T-cell (primary cell): ENCODE measurements around the gene RBFOX1. TPM values are rescaled to one million over a fixed set of nuclear protein-coding genes. Genes with fewer than 3 reads are reported as not detected.

Source experiments
- ATAC-seq, 4 experiments: fragments of 200-7000 bp in 3 of 4; fragments of 150-1000 bp in 1 of 4; cut with Tn5 transposase; replicated peaks in 1 of 4; 1 replicate in 3 of 4; 2 replicates in 1 of 4; pipeline ENCODE4 v1.10.0; 2021; ENCODE audit warnings: moderate library complexity in 3 of 4, mild to moderate bottlenecking in 2 of 4, moderate number of reproducible peaks in 1 of 4
- CTCF ChIA-PET, 2 donors: fragments of 300-600 bp; sonication (Branson Sonifier 250); formaldehyde crosslinking; loops; one replicate each; lab custom pipeline; 2022; ENCODE audit warnings: antibody characterized with exemption in 2 of 2; lab: Charles Lee
- POLR2A ChIA-PET, 2 donors: fragments of 300-600 bp; sonication (Branson Sonifier 250); formaldehyde crosslinking; loops; one replicate each; lab custom pipeline; 2022; ENCODE audit warnings: antibody characterized with exemption in 2 of 2; lab: Charles Lee
- DNase-seq, 35 experiments: peaks; one replicate each; pipeline versions ENCODE4 v3.0.0 to v3.0.0-alpha.2; 2013 to 2023
- H3K27ac ChIP-seq: one replicate; pipeline ENCODE4 v1.5.1; 2013; ENCODE audit warnings: low read length
- H3K27me3 ChIP-seq, 2 experiments: replicated peaks in 1 of 2; 1 replicate in 1 of 2; 2 replicates in 1 of 2; pipeline versions ENCODE4 v1.6.1 to v1.7.0; 2013; ENCODE audit warnings: low read length in 1 of 2, mixed read lengths in 1 of 2; ENCODE audit not compliant: control insufficient read depth in 2 of 2, insufficient read depth in 2 of 2; ENCODE audit errors: extremely low read depth in 1 of 2
- H3K36me3 ChIP-seq, 2 donors: 1 replicate in 1 of 2; 2 replicates in 1 of 2; pipeline versions ENCODE4 v1.6.1 to v1.7.0; 2013; ENCODE audit warnings: low read length in 1 of 2; ENCODE audit not compliant: control insufficient read depth in 2 of 2, insufficient read depth in 1 of 2; ENCODE audit errors: extremely low read depth in 1 of 2
- H3K4me1 ChIP-seq, 2 experiments: 1 replicate in 1 of 2; 2 replicates in 1 of 2; pipeline versions ENCODE4 v1.6.1 to v1.7.0; 2013; ENCODE audit warnings: low read length in 2 of 2, mixed read lengths in 1 of 2; ENCODE audit not compliant: insufficient read depth in 2 of 2, control insufficient read depth in 1 of 2; ENCODE audit errors: extremely low read depth in 1 of 2
- H3K4me3 ChIP-seq, 2 donors: 1 replicate in 1 of 2; 2 replicates in 1 of 2; pipeline versions ENCODE4 v1.5.1 to v1.7.0; 2013; ENCODE audit warnings: mild to moderate bottlenecking in 2 of 2, low read length in 1 of 2, moderate library complexity in 1 of 2; ENCODE audit not compliant: control insufficient read depth in 1 of 2; ENCODE audit errors: extremely low read depth in 1 of 2
- H3K9me3 ChIP-seq: 2 replicates; pipeline ENCODE4 v1.7.0; 2013
- H3K27ac Mint-ChIP-seq, 2 donors: one replicate each; pipeline ENCODE4 v1.8.0; 2020 to 2021; ENCODE audit warnings: mild to moderate bottlenecking in 2 of 2, mixed read lengths in 2 of 2
- H3K27me3 Mint-ChIP-seq, 2 donors: one replicate each; pipeline ENCODE4 v1.8.0; 2021 to 2022; ENCODE audit warnings: mixed read lengths in 2 of 2
- H3K36me3 Mint-ChIP-seq: one replicate; pipeline ENCODE4 v1.8.0; 2021; ENCODE audit warnings: mixed read lengths
- H3K4me1 Mint-ChIP-seq, 3 donors: one replicate each; pipeline ENCODE4 v1.8.0; 2020 to 2022; ENCODE audit warnings: mixed read lengths in 3 of 3, mild to moderate bottlenecking in 1 of 3
- H3K4me3 Mint-ChIP-seq, 3 donors: one replicate each; pipeline ENCODE4 v1.8.0; 2020 to 2022; ENCODE audit warnings: mild to moderate bottlenecking in 3 of 3, mixed read lengths in 3 of 3, moderate library complexity in 3 of 3
- H3K9me3 Mint-ChIP-seq, 3 donors: one replicate each; pipeline ENCODE4 v1.8.0; 2020 to 2022; ENCODE audit warnings: mixed read lengths in 3 of 3
- WGBS: methylation state at CpG from one replicate; pipeline ENCODE4 v1.1.5; 2013; ENCODE audit warnings: missing lambda C conversion rate; ENCODE audit not compliant: insufficient coverage; 5-methylcytosine and 5-hydroxymethylcytosine counted together
- total RNA-seq, 35 experiments: library from RNA in 6 of 35; stranded (reverse) in 6 of 35; fragments of 120-200 nt in 1 of 35; gene quantifications; one replicate each; pipeline versions ENCODE4 v1.2.1 to v1.2.4 and lab custom pipeline; 2013 to 2026

Gene RBFOX1
- total RNA-seq, 5 donors from 2014 or later (not counting 1 experiment from before 2014, with no cell fraction given), result not detected

DNA sequence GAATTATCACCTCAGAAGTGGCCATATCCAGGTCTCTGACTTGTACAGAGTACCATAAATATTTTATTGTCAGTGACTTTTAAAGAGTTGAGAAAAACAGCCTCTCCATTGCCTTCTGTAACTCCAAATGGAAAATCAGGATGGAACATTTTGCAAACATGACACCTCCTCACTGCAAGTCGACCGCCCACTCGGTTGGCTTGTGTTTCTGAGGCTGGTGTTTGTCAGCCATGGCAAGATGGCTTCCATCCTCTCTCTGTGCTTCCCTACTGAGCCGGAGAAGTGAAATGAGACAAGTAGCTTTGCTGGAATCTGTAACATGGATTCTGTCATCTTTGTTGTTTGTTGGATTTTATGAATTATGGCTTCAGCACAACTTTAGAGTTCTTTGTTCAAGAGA lies 172.8 kb downstream of the RBFOX1 start:
- POLR2A ChIA-PET, result no interaction called here
- peaks cover 11 to 32% (median 18%) of the 10 kb centered on the region in 3 donors for H3K9me3 Mint-ChIP-seq
- H3K27me3 ChIP-seq, result no peaks in the 10 kb centered on the region
- no peak overlapping the region for H3K27ac ChIP-seq
- H3K27me3 Mint-ChIP-seq, result no peaks in the 10 kb centered on the region
- CTCF ChIA-PET, result no interaction called here
- 80% methylated on average over 1 of the region's 4 CpGs for WGBS
- no peaks in the 10 kb centered on the region for H3K4me1 ChIP-seq
- ATAC-seq (no peak), DNase-seq (no peak)
- no peaks in the 10 kb centered on the region for H3K36me3 Mint-ChIP-seq
- H3K4me1 Mint-ChIP-seq, result no peaks in the 10 kb centered on the region
- no peaks in the 10 kb centered on the region for H3K9me3 ChIP-seq
- no peak overlapping the region for H3K4me3 ChIP-seq
- H3K4me3 Mint-ChIP-seq, result no peak overlapping the region
- H3K27ac Mint-ChIP-seq, result no peak overlapping the region
- H3K36me3 ChIP-seq, result no peaks in the 10 kb centered on the region

DNA sequence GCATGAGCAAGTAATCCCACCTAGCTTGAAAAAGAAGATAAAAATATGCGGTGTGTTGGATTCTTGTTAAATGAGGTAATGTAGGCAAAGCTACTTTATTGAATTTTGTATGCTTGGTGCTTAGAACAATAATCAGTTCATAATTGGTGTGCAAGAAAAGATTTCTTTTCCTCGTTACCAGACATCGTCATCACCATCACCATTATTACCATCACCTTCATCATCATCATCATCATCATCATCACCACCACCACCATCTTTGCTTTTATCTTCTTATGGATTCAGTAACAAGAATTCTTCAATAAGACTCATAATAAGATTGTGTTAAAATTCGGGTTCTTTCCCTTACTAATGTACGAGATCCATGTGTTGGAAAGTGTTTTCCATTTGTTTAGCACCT lies 173.7 kb downstream of the RBFOX1 start:
- CTCF ChIA-PET, result no interaction called here
- Mint-ChIP-seq H3K27me3 (no peaks in the 10 kb centered on the region), H3K9me3 (peaks cover 11 to 30% (median 11%) of the 10 kb centered on the region in 3 donors), H3K27ac (no peak overlapping the region), H3K4me1 (no peaks in the 10 kb centered on the region), H3K4me3 (no peak overlapping the region), H3K36me3 (no peaks in the 10 kb centered on the region)
- no CpG with 5 or more reads among the region's 5 CpGs for WGBS
- no peaks in the 10 kb centered on the region for H3K27me3 ChIP-seq
- no peaks in the 10 kb centered on the region for H3K4me1 ChIP-seq
- DNase-seq (no peak), ATAC-seq (no peak)
- no peaks in the 10 kb centered on the region for H3K36me3 ChIP-seq
- POLR2A ChIA-PET, result no interaction called here
- no peak overlapping the region for H3K27ac ChIP-seq
- H3K4me3 ChIP-seq, result no peak overlapping the region
- H3K9me3 ChIP-seq, result no peaks in the 10 kb centered on the region

DNA sequence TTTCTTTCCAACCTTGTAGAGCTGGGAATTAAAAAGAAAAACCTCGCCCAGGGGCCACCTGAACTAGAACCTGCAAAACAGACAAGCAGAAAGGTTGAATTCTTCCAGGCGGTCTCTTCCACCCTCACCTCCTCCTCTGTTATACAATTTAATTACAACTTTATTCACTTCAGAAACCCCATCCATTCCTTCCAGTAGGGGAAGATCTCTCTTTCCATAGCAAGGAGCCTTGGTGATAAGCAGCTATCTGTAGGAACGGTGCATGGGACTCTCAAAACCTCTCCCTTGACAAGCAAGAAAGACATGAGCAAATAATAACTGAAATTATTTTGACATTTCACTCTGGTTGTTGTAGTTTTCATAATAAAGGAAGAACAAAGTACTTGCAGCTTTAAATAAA lies 176.0 kb downstream of the RBFOX1 start:
- Mint-ChIP-seq H3K4me1 (no peaks in the 10 kb centered on the region), H3K9me3 (peaks cover 4 to 32% (median 8%) of the 10 kb centered on the region in 3 donors), H3K4me3 (no peak overlapping the region), H3K36me3 (no peaks in the 10 kb centered on the region), H3K27ac (no peak overlapping the region), H3K27me3 (no peaks in the 10 kb centered on the region)
- Histone ChIP-seq H3K9me3 (no peaks in the 10 kb centered on the region), H3K4me1 (no peaks in the 10 kb centered on the region), H3K36me3 (no peaks in the 10 kb centered on the region), H3K27ac (no peak overlapping the region), H3K4me3 (no peak overlapping the region), H3K27me3 (no peaks in the 10 kb centered on the region)
- POLR2A ChIA-PET, result no interaction called here
- CTCF ChIA-PET, result no interaction called here
- no peak for DNase-seq
- ATAC-seq, result no peak
- no CpG with 5 or more reads among the region's 3 CpGs for WGBS

DNA sequence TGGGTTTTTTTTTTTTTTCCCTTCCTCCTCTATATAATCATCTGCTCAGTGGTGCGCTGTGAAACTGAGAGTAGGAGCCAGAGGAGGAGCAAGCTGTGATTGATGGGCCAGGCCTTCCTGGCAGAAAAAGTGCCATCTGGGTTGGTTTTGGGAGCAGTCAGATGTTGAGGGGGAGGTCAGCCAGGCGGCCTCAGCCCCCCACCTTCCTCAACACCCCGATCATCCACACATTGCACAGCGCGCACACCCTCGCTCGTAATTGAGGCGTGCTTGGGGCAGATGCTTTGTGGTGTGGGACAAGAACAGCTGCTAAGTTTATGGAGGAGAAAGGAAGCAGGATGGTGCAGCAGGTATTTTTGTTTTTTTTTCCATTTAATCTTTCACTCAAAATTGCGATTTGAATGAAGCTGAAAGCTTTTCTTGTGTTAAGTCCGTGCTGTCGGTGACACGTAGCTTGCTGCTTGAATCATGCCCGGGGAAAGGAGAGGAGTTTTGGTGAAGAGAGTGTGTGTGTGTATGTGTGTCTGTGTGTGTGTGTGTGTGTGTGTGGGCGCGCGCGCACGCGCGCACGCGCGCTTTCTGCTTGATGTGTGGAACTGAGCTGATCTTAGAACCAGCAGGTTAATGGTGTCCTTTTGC lies 177.4 kb downstream of the RBFOX1 start:
- Histone ChIP-seq H3K4me1 (no peaks in the 10 kb centered on the region), H3K36me3 (no peaks in the 10 kb centered on the region), H3K4me3 (no peak overlapping the region), H3K27me3 (no peaks in the 10 kb centered on the region), H3K9me3 (no peaks in the 10 kb centered on the region), H3K27ac (no peak overlapping the region)
- Mint-ChIP-seq H3K9me3 (peaks cover 9 to 40% (median 15%) of the 10 kb centered on the region in 3 donors), H3K4me1 (no peaks in the 10 kb centered on the region), H3K27me3 (no peaks in the 10 kb centered on the region), H3K4me3 (no peak overlapping the region), H3K36me3 (no peaks in the 10 kb centered on the region), H3K27ac (no peak overlapping the region)
- 65% methylated on average over 5 of the region's 23 CpGs for WGBS
- ATAC-seq, result no peak
- ChIA-PET CTCF (no interaction called here), POLR2A (no interaction called here)
- no peak for DNase-seq

DNA sequence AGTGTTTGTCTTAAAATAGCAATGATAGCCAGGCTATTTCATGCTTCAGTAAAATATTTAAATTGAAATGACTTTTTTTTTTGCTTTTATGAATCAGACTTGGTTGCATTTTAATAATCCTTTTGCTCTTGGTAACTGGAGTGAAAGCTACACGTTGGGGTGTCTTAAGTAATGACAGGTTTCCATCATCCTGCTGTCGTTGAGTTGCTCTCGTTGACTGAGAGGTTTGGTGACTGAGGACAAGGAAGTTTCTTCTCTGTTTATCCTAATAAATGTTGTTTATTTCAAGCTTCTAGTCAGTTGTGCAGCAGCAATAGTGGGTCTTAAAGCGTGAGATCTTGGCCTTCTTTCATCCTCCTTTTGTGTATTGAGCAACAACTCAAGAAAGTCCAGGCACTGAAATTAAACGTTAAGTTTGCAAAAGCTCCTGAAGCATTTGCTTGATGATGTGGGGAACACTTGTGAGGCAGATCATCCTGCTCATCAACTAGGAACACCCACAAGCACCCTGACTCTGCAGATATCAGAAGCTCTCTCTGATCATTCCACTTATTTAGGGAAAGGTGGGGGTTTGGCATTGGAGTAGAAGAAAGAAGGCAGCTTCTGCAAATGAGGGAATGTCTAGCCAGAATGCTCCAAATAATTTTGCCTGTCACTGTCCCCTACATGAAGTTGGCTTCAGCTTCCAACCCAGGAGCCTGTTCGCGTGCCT lies 179.1 kb downstream of the RBFOX1 start:
- Histone ChIP-seq H3K27ac (no peak overlapping the region), H3K4me1 (no peaks in the 10 kb centered on the region), H3K36me3 (no peaks in the 10 kb centered on the region), H3K9me3 (no peaks in the 10 kb centered on the region), H3K27me3 (no peaks in the 10 kb centered on the region), H3K4me3 (no peak overlapping the region)
- DNase-seq (no peak), ATAC-seq (no peak)
- CTCF ChIA-PET, result no interaction called here
- Mint-ChIP-seq H3K27me3 (no peaks in the 10 kb centered on the region), H3K4me3 (no peak overlapping the region), H3K27ac (no peak overlapping the region), H3K9me3 (peaks cover 6 to 40% (median 15%) of the 10 kb centered on the region in 3 donors), H3K36me3 (no peaks in the 10 kb centered on the region), H3K4me1 (no peaks in the 10 kb centered on the region)
- POLR2A ChIA-PET, result no interaction called here
- no CpG with 5 or more reads among the region's 7 CpGs for WGBS

DNA sequence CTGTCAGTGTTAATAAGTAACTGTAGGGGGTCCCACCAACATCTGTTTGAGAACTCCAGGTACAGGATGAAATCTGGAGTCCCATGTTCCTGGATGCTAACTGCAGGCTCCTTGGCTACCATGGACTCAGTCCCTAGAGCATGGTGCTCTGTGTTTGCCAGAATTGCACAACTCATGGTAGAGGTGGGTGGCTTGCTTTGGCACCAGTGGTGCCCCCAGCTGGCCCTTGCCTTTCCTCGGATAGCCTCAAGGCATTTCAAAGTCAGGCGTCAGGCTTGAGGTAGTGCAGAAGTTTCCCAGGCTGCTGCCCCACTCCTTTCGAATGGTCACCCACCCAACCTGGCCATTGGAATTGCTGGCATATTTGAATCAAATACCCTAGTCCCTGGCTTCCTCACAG lies 179.9 kb downstream of the RBFOX1 start:
- Mint-ChIP-seq H3K4me3 (no peak overlapping the region), H3K27ac (no peak overlapping the region), H3K27me3 (no peaks in the 10 kb centered on the region), H3K9me3 (peaks cover 6 to 40% (median 19%) of the 10 kb centered on the region in 3 donors), H3K4me1 (no peaks in the 10 kb centered on the region), H3K36me3 (no peaks in the 10 kb centered on the region)
- Histone ChIP-seq H3K4me3 (no peak overlapping the region), H3K27me3 (no peaks in the 10 kb centered on the region), H3K27ac (no peak overlapping the region), H3K4me1 (no peaks in the 10 kb centered on the region), H3K9me3 (no peaks in the 10 kb centered on the region), H3K36me3 (no peaks in the 10 kb centered on the region)
- POLR2A ChIA-PET, result no interaction called here
- CTCF ChIA-PET, result no interaction called here
- ATAC-seq (no peak), DNase-seq (no peak)
- 70% methylated on average over 2 of the region's 3 CpGs for WGBS
